Measurements from ENCODE around the gene MFSD1. TPM values are rescaled to one million over a fixed set of nuclear protein-coding genes. Genes with fewer than 3 reads are reported as not detected.
"Not testable (repeated sequence)": the region's sequence is repeated elsewhere in the genome, so short reads cannot be mapped to it uniquely, and the experiment has no call there.

The MFSD1 gene
- total and polyA plus RNA-seq, 12 donors: 11.3 to 45.5 (median 23.9) TPM

GRCh38 chr3:158789592-158789991 lies 12.3 kb upstream of the MFSD1 start:
- H3K27me3 ChIP-seq: no peaks in the 10 kb centered on the region
- intact Hi-C loops (cut with DNase I): loop anchor here in 3 of 10 donors (2.0 to 5.0 kb wide), 3 partner anchors 61 to 252 kb away; partner anchors contain the start of gene LXN (in 1 of the 3)
- H3K9me3 ChIP-seq: peaks cover 0 to 14% (median under 1%) of the 10 kb centered on the region in 11 donors
- ATAC-seq (peak in 3 of 8 donors; percentile 49 to 52 (median 51)), DNase-seq (no peak)
- H3K36me3 ChIP-seq: no peaks in the 10 kb centered on the region
- H3K4me3 ChIP-seq: no peak overlapping the region
- 83 to 86% methylated on average over 1 of the region's 1 CpG for WGBS, 2 donors
- H3K27ac ChIP-seq: no peak overlapping the region
- H3K4me1 ChIP-seq: peaks cover 0 to 11% (median 0%) of the 10 kb centered on the region in 9 donors
- peak in 5 of 9 donors; percentile 39 to 56 (median 50) for TF ChIP-seq CTCF (IDR thresholded peaks at IDR 0.05)

GRCh38 chr3:158790901-158791589 lies 10.8 kb upstream of the MFSD1 start:
- 11 to 15% methylated on average over 11 of the region's 11 CpGs for WGBS, 2 donors
- ATAC-seq (peak in 7 of 8 donors; percentile 38 to 75 (median 61)), DNase-seq (no peak)
- Histone ChIP-seq H3K9me3 (peaks cover 0 to 18% (median 4%) of the 10 kb centered on the region in 11 donors), H3K27ac (no peak overlapping the region), H3K27me3 (no peaks in the 10 kb centered on the region), H3K4me1 (peaks cover 0 to 11% (median 0%) of the 10 kb centered on the region in 9 donors), H3K36me3 (no peaks in the 10 kb centered on the region), H3K4me3 (peak overlapping the region in 5 of 10 donors; percentile 1 to 22 (median 19))
- peak; percentile 56 to 90 (median 82) for TF ChIP-seq CTCF (IDR thresholded peaks at IDR 0.05)
- intact Hi-C loops (cut with DNase I): loop anchor here in 9 of 10 donors (1.0 to 10.0 kb wide), 12 partner anchors 62 to 256 kb away; partner anchors contain the start of gene LXN (in 2 of the 9)

GRCh38 chr3:158791590-158791920 lies 10.3 kb upstream of the MFSD1 start:
- intact Hi-C loops (cut with DNase I): loop anchor here in 9 of 10 donors (1.0 to 10.0 kb wide), 12 partner anchors 63 to 257 kb away; partner anchors contain the start of gene LXN (in 2 of the 9)

More at GRCh38 chr3:158791590-158791920, 10.3 kb upstream of the MFSD1 start:
- not testable (repeated sequence) for ATAC-seq, H3K36me3 ChIP-seq, DNase-seq, H3K27ac ChIP-seq, H3K27me3 ChIP-seq
- 9 to 23% methylated on average over 1 of the region's 1 CpG for WGBS, 2 donors
- Histone ChIP-seq H3K9me3 (peaks cover 0 to 18% (median 4%) of the 10 kb centered on the region in 11 donors), H3K4me1 (peaks cover 0 to 11% (median 0%) of the 10 kb centered on the region in 9 donors), H3K4me3 (peak overlapping the region in 1 of 10 donors; percentile 12)
- peak in 1 of 9 donors; percentile 13 for TF ChIP-seq CTCF (IDR thresholded peaks at IDR 0.05)

Measured in heart right ventricle (tissue), 16 donors.